Urothelium cell line (cell line): ENCODE results near the gene MLLT3.
A peak's percentile ranks its signal among the peaks of the same experiment; 100 is the strongest.

ENCODE experiments used
- DNase-seq: peaks from one replicate; pipeline ENCODE4 v3.0.0; 2011; ENCODE audit warnings: low spot score, mixed read lengths
- FAIRE-seq: peaks from 2 replicates; lab custom pipeline; 2011; peaks lifted over from hg19 to GRCh38; lab: Jason Lieb, UNC

MLLT3 gene

DNA sequence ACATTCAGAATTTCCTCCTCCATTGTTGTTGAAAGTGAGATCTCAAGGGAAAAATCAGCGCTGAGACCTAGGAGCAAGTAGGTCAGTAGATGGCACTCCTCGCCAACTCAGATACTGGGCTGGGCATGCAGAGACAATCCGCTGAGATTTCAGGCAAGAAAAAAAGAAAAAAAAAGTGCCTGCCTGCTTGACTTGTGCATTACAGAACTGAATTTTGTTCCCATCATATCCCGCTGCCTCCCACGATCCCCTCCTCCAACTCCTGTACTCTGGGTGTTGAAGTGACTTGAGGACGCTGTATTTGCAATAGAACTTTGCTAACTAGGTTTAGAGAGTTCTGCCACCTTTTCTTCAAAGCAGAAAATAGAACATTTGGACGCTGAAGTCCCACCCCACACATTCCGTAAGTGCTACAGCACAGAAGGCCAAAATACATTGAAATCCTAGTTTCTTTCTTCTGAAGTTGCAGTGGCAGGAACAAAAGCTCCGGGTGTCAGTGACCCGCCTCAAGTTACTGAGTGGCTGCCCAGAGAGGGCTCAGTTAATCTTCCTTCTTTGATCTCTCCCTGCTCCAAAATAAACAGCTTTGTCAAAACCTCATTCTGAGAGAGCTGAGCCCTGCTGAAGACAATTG is 265.8 kb downstream of the MLLT3 start:
- no peak for FAIRE-seq
- peak; percentile 55 for DNase-seq

DNA sequence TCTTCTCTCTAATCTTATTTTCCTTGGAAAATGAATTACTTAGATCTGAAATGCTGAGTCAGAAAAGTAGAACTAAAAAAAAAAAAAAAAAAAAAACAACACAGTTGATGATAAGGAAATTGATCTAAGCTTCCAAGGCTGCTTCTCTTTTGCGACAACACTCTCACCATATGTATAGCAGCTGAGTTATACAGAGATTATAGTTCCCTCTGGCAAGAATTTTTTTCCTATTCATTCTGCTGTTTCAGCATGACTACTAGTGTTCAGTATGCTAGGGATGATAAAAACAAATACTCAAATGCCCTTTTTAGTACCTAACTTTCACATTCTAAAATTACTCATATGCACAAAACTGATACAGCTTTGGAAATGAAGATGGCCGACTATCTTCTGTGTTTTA is 267.3 kb downstream of the MLLT3 start:
- DNase-seq (no peak), FAIRE-seq (no peak)

DNA sequence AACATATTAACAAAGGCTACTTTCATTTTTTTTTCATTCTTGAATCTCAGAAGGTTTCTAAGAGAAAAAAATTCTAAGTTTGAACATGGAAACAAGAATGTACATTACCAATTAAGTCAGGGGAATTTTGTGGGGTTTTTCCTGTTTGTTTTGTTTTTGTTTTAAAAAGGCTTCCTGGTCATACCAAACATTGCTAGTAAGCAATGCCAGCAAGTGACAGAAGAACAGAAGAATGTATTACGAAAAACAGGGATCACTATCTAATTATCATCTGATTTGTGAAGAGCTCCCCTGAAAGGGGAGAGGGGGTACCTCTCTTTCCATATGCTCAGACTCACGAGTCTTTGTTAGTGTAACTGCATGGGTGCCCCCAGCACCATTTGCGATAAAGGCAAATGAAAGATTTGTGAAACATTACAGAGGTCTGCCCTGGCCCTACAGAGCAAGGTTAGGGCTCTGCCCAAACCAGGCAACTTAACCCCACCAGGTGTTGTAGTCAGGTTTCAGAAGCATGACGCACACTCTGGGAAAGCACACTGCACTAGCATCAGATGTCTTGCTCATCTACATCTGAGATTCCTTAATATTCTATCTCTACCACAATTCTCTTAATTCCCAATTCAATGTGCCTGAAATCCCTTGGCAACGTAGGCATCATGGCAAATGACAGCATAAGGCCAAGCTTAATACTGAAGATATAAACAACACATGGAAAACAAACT is 268.2 kb downstream of the MLLT3 start:
- DNase-seq, result no peak
- no peak for FAIRE-seq

DNA sequence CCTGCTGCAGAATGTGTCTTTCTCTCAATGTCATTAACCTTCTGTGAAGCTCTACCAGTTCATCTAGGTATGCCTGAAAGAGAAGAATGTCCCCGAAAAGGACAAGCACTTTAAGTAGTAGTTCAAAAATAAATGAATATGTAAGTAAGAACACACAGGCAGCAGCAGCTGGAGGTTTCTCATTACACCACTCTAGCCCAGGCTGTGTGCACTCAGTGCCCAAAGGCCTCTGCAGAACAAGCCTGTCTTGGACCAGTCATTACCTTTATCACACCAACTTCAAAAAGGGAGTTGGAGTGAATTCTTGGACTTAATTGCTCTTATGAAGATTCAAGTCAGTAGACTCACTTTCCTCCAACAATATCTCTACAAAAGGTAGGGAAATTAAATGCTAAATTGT is 268.8 kb downstream of the MLLT3 start:
- FAIRE-seq (no peak), DNase-seq (no peak)

DNA sequence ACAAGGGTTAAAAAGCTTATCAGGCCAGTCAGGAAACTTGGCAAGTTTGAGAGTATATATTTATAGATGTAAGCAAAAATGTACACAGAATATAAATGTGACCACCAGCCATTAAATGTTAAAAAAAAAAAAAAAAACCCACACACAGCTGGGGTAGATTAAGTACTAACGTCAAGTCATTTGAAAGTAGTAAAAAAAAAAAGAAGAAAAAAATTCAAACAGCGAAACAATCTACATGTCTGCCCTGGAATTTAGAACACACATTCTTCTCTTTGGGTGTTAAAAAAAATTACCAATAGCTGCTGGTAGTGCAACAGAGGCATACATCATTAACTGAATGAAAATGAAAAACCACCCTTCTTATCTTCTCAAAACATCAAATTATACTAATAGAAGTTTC is 269.7 kb downstream of the MLLT3 start:
- DNase-seq (no peak), FAIRE-seq (no peak)

DNA sequence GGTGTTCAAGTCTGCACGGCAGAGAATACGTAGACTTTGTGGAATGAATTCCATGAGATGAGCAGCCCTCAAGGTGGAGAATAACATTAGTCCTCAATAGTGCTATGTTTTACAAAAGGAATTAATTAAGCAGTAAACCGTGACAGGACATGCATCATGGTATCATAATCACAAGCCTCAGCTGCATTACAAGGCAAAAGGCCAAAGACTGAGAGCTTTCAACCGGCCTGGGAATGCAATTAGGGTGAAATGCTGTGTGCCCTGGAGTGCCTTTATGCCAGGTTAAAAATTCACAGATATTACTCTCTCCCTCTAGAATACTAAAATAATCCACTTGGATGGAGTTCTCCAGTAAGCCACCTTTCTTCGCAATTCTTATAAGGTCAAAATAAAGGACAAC is 270.6 kb downstream of the MLLT3 start:
- DNase-seq (no peak), FAIRE-seq (no peak)

DNA sequence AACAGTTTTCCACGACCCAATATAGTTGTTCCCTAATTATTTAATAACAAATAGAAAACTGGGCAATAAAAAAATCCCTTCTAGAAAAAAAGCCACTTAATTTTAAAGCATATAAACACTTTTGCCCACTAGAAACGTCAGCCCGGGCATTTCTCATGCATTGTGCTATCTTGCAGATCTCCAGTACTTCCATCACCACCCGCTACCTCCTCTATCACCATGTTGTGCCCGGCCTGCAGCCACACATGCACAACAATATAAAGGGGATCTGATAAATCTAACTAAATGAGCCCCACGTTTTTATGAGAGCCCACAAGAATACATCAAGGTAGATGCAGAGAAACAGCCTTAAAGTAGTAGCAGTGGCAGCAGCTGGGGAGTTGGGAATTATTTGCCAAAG is 272.7 kb downstream of the MLLT3 start:
- DNase-seq (no peak), FAIRE-seq (no peak)

DNA sequence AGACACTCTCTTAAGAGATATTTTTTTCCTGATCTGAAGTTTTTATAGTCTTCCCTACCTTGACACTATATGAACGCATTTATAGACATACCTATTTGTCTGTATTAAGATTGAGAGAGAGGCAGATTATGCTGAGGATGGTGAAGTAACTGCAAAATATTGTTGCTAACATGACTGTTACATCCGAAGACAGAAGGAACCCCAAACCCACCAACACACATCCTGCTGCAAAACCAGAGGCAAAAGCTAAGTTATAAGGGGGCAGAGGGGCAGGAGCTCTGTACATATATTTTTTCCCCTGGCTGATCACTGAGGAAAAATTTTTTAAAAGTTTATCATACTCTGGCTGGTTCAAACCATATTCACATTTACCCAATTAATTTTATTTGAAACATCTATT is 279.0 kb downstream of the MLLT3 start:
- FAIRE-seq (no peak), DNase-seq (no peak)

DNA sequence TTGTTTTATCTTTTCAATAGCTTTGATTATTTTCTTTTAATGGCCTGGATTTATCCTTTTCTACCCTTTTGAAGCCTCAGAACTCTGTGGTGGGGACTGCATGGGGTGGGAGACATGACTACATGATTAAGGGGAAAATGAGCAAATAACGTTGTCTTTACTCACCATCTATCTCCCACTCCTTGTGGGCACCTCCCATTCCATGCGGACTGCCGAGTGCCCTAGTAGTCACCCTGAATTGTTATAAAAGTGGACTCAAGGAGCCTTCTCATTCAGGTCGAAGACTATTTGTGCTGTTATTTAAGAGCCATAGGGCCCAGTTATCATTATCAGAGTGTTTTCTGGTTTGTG is 281.8 kb downstream of the MLLT3 start:
- FAIRE-seq (no peak), DNase-seq (no peak)

DNA sequence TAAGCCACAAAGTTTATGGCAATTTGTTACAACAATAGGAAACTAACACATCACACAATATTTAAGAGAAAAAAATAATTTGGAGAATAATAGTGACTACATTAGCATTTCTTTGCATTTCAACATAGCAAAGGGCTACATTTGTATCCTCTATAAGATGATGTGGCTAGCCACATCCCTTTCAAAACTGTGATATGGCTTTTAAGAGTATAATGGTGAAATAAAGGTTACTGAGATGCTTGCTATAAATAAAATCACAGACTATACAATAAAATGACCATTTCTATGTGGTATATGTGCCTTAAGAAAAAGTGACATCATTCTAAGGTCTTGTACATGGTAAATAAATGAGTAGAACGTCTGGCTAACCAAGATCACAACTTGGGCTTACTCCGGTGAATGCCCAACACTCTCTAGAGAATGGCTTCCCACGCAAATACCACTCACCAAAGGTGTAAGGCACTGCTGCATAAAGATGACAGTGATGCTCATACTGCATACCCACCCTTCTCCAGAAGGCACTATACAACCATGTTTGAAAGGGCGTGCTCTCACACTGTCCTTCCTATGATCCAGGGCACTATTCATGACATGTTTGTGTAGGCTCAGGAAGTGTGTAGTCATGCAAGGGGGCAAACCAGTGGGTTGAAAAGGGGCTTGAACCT is 286.5 kb downstream of the MLLT3 start:
- no peak for DNase-seq
- no peak for FAIRE-seq

DNA sequence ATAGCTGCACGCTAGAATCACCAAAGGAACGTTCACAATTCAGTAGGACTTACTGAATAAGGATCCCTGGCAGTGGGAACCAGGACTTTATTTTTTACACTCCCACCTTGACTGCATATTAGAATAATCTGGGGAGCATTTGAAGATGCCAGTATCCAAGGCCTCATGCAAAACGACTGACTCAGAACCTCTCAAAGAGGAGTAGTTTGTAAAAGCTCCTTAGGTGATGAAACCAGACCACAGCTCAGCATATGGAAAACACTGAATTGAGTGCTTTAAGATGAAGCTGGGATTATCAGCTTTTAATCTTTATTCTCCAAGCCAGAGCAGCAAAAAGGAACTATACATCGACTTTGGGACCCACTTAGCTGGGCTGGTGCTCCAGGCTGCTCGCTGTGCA is 288.3 kb downstream of the MLLT3 start:
- DNase-seq, result no peak
- no peak for FAIRE-seq

DNA sequence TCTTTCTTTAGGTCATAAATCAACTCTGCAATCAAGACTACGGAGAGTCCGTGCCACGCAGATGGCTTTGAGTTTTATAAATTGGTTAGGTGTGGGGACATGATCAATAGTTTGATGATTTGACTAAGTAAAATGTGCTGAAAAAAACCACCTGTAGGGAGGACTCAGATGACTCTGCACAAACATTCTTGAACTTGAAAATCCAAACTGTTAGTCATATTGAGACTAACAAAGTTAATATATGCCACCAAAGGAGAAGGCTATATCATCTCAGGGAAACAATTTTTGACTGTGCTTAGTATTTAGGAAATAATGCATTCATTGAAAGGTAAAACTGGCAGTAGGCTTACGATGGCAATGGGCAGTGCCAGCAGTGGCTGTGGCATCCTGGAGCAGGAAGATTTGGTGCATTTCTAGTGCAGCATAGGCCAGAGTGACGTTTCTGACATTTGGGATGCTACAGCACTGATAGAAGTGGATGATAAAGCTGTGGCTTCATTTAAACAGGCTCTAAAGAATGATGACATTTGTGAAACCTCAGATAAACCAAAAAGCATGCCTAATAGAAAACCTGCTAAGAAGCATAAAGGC is 291.1 kb downstream of the MLLT3 start:
- no peak for DNase-seq
- no peak for FAIRE-seq

DNA sequence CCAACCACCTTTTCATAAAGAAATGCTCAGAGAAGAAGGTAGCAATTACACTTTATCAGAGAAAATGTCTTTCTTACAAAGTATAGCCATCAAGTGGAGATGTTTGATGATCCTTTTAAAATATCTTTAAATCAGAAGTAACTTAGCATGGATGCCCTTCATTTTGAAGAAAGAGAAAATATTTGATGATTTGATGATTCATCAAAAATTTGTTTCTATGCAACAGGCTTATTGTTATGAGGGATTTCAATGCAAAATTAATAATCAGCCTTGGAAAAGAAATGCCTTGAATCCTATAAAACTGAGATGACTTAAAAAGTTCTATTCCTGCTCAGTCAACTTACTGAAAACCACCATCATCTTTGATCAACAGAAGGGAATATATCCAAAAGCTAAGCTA is 291.6 kb downstream of the MLLT3 start:
- DNase-seq (no peak), FAIRE-seq (no peak)

DNA sequence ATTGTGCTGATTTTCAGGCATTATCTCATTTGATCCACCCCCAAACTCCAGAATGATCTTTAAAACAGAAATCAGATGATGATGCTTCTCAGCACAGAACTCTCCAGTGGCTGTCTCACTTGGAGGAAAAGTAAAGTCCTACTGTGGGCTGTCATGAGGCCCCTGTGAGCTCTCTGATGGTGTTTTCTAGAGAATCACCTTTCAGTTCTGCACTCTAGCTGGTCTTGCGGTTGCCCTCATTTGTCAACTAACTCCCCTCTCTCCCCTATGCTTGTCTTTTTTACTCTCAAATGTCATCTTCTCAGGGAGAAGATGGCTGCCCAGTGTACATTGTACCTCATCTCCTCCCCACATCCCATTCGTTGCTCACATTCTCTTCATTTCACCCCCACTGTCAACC is 295.8 kb downstream of the MLLT3 start:
- DNase-seq (no peak), FAIRE-seq (no peak)

DNA sequence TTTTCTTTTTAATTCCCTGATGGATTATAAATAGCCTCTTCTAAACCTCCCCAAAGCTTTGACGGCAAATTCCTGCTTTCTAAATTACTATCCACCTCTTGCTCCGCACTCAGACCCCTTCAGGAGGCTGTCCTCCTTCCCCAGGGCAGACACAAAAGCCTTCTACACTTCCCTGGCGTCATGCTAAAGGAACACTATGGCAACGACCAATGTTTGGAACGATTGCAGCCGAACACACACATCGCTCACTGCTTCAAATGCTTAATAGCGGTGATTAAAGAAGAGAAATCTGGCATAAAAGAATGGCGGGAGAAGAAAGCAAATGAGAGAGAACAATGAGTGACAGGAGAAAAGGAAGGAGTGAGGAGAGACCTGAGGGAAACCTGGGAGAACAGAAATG is 297.3 kb downstream of the MLLT3 start:
- no peak for DNase-seq
- no peak for FAIRE-seq

DNA sequence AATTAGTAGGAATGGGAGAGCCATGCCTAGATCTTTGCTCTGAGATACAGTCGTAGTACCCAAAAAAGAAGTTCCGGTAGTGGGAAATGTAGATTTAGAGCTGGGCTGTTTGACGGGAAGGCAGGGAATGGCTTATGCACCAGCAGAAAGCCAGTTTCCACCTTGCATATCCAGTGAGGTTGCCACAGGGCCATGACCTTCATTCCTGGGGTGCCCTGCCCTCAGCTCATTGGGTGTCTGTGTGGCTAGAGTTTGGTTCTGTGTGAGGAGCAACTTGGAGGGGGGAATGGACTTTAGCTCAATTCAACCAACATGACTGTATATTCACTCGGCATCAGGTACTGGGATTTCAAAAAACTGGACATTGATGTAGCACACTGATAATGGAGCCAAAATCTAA is 300.1 kb downstream of the MLLT3 start:
- DNase-seq (no peak), FAIRE-seq (no peak)

DNA sequence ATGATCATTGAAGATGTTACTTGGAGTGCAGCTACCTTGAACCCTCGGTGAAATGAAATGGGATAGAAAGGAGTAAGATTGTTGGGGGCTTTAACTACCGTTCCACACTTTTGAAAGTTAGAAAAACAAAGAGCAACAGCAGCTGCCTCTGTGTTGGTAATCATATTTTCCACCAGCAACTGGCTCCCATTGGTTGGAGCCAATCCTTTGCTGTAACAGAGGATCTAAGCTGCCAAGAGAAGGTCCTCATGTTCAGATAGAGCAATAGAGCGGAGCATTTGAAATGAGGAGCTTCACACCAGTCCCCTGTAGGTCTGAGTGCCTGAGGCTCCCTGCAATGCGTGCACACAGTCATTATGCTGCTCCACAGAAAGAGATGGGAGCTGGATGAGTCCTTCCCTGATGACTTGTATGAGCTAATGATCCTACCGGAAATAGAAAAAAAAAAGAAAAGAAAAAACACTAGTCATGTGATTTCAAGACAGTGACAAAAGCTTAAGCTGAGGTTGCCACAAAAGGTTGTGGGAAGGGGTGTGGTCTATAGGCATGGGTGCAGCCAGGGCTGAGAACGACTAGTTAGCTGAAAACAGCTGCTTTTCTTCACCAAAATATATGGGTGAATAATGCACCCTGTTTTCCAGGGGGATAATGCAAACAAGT is 300.7 kb downstream of the MLLT3 start:
- DNase-seq (no peak), FAIRE-seq (no peak)

DNA sequence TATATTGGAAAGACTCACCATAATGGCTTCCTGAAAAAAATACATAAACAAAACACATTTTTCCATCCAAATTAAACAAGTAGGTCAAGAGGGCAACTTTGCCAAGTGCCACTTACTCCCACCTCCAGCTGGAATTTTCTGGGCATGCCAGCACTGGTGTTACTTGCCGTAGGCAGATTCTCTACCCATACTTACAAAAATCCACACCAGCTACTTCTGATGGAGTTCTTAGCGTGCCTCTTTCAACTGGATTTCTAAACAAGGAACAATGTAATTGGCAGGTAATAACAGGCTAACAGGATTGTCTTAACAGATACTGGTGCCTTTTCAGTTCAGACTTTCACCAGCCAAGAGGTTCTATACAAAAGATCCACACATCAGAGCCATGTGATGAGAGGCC is 301.4 kb downstream of the MLLT3 start:
- DNase-seq (no peak), FAIRE-seq (no peak)

DNA sequence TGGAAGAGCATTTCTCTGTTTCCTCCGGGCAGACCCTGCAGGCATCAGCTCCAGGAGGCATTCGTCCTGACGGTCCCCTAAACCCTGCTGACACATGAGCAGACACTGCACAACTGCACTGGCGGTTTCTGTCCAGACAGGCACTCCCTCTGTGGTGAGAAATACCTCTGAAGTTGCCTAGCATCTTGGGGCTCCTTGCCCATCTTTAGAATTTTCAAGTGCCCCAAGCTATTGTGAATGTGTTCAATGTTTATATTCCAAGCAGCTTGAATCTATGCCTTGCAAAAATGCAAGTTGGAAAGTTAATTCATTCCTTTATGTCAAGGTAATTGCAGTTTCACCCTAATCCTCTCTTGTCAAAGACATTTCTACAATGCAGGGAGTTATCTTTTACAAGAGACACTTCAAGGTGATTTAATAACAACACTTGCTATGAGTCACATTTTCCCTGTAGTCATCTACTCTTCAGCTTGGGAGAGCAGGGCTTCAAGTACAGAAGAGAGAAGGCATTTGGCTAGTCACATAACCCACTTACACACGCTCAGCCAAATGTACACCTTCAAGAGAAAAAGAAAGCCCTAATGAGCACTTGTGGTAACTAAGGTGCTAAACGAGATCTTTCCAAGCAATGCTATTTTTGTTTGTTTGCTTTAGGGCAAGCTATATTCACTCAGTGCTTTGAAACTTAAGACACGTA is 302.5 kb downstream of the MLLT3 start:
- DNase-seq, result peak; percentile 40
- FAIRE-seq, result no peak

DNA sequence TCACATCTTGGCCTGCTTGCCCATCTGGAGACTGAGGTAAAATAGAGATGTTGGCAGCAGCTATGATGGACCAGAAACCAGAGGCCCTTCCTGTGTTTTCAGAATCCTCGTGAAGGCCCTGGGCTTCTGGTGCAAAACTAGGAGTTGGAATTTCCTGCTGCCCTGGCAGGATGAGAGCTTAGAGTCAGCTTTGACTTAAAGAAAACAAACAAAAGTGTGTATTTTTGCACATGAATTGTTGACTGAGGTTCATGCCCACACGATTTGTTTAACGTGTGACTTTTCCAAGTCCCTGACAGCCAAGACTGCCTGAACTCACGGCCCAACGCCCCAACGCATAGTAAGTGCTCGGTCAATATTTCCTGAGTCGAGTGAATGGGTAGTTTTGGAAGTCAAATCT is 303.1 kb downstream of the MLLT3 start:
- FAIRE-seq (no peak), DNase-seq (no peak)

DNA sequence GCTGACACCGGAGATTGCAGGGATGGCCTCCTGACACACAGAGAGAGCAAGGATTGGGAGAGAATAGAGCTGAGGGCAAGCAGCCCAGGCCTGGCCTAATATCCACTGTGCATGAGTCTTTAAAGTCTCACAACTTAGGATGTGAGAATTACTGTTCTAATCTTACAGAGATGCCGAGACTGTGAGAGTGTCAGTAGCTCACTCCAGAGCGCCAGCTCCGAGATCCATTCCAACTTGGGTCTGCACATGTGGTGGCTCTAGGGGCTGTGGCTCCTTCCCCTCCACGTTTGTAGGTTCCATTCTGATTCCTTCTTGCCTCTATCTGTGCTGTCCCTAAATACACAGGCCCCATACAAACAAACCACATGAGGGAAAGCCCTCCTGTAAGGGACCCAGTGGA is 304.6 kb downstream of the MLLT3 start:
- no peak for FAIRE-seq
- no peak for DNase-seq
